WTC11 (cell line): ENCODE measurements around the gene GLIPR1.

Source experiments
- ATF1 ChIP-seq: sonication (generic); formaldehyde crosslinking; IDR thresholded peaks from 2 replicates; pipeline ENCODE4 v1.8.1; 2023; ENCODE audit warnings: mild to moderate bottlenecking, moderate library complexity, missing genetic modification reagents
- TF ChIP-seq, protein P1 (sequence below): fragments of 200-600 bp; IDR thresholded peaks from 2 replicates; pipeline ENCODE4 v1.8.0; 2022; ENCODE audit warnings: antibody characterized with exemption

DNA sequence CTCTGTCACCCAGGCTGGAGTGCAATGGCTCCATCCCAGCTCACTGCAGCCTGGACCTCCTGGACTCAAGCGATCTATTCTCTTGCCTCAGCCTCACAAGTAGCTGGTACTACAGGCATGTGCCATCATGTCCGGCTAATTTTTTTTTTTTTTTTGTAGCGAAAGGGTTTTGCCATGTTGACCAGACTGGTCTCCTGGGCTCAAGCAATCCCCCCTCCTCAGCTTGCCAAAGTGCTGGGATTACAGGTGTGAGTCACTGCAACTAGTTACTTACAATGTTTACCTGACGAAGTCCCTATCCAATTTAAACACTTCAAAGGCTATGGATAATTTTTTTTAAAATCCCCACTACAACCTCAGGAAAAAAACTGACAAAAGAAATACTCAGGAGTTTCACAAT is 29.1 kb downstream of the GLIPR1 start:
- TF ChIP-seq, protein P1, sequence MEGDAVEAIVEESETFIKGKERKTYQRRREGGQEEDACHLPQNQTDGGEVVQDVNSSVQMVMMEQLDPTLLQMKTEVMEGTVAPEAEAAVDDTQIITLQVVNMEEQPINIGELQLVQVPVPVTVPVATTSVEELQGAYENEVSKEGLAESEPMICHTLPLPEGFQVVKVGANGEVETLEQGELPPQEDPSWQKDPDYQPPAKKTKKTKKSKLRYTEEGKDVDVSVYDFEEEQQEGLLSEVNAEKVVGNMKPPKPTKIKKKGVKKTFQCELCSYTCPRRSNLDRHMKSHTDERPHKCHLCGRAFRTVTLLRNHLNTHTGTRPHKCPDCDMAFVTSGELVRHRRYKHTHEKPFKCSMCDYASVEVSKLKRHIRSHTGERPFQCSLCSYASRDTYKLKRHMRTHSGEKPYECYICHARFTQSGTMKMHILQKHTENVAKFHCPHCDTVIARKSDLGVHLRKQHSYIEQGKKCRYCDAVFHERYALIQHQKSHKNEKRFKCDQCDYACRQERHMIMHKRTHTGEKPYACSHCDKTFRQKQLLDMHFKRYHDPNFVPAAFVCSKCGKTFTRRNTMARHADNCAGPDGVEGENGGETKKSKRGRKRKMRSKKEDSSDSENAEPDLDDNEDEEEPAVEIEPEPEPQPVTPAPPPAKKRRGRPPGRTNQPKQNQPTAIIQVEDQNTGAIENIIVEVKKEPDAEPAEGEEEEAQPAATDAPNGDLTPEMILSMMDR: no peak
- no peak for TF ChIP-seq ATF1
